Karpas-422 (cell line): ENCODE measurements around the gene TAS2R30. TPM values are rescaled to one million over a fixed set of nuclear protein-coding genes. Genes with fewer than 3 reads are reported as not detected.

Experiments
- small RNA-seq: library from RNA; depleted of rRNA; stranded (forward); fragments of <200 nt; gene quantifications from one replicate; pipeline ENCODE3, GENCODE V24; 2014
- total RNA-seq: library from RNA; depleted of rRNA; stranded (reverse); fragments of >200 nt; shearing (Covaris generic); gene quantifications from 2 replicates; pipeline ENCODE4 v1.2.3, GENCODE V29; 2014; ENCODE audit warnings: low replicate concordance; rRNA removed

TAS2R30 gene
- total RNA-seq, 1 experiment from 2014 or later: 13.9 TPM

Small RNAs within 50 kb of the gene (small RNA-seq; reads per million reads assigned to genes)
- gene AC018630.1: not detected

Other genes with a start within 250 kb of the TAS2R30 start
- gene TAS2R13, start 225.1 kb downstream of the TAS2R30 start, total RNA-seq: 3.2 and 8.9 TPM in 2 replicates
- not detected in 2 replicates for gene PRH2, start 205.4 kb downstream of the TAS2R30 start, total RNA-seq
- gene TAS2R14, start 195.4 kb downstream of the TAS2R30 start, total RNA-seq: 3.9 and 12.6 TPM in 2 replicates
- gene TAS2R50, start 147.7 kb downstream of the TAS2R30 start, total RNA-seq: 3.9 and 12.0 TPM in 2 replicates
- gene TAS2R20, start 136.3 kb downstream of the TAS2R30 start, total RNA-seq: 4.0 and 18.2 TPM in 2 replicates
- 3.5 and 16.4 TPM in 2 replicates for gene TAS2R19, start 112.0 kb downstream of the TAS2R30 start, total RNA-seq
- 9.5 and 18.0 TPM in 2 replicates for gene TAS2R31, start 103.2 kb downstream of the TAS2R30 start, total RNA-seq
- 0.83 and 6.3 TPM in 2 replicates for gene TAS2R46, start 72.3 kb downstream of the TAS2R30 start, total RNA-seq
- gene TAS2R43, start 42.3 kb downstream of the TAS2R30 start, total RNA-seq: 0.90 and 7.6 TPM in 2 replicates
- 4.9 and 9.0 TPM in 2 replicates for gene SMIM10L1, start 36.5 kb upstream of the TAS2R30 start, total RNA-seq
- gene TAS2R42, start 52.3 kb upstream of the TAS2R30 start, total RNA-seq: not detected in 2 replicates
- gene PRB3, start 135.1 kb upstream of the TAS2R30 start, total RNA-seq: not detected in 2 replicates
- not detected in 2 replicates for gene PRB4, start 175.8 kb upstream of the TAS2R30 start, total RNA-seq